VCaP (cell line): ENCODE measurements around the gene EHBP1.

Source experiments
- H3K27ac ChIP-seq: fragments of 450-650 bp; 2 replicates; pipeline ENCODE4 v1.5.1; 2017
- CTCF ChIP-seq: fragments of 450-650 bp; conservative IDR thresholded peaks from 2 replicates; pipeline ENCODE4 v1.5.1; 2017; ENCODE audit warnings: mild to moderate bottlenecking, moderate library complexity

EHBP1 gene

GRCh38 chr2:62919041-62919440 lies 213.5 kb downstream of the EHBP1 start:
- H3K27ac ChIP-seq = no peak overlapping the region
- TF ChIP-seq CTCF = no peak

GRCh38 chr2:62920070-62920469 lies 214.6 kb downstream of the EHBP1 start:
- TF ChIP-seq CTCF = no peak
- H3K27ac ChIP-seq = no peak overlapping the region

GRCh38 chr2:62923242-62923641 lies 217.7 kb downstream of the EHBP1 start:
- H3K27ac ChIP-seq = no peak overlapping the region
- TF ChIP-seq CTCF = no peak

- H3K27ac ChIP-seq = no peak overlapping the region
- no peak for TF ChIP-seq CTCF
Measured at GRCh38 chr2:62923881-62924280, 218.4 kb downstream of the EHBP1 start.

GRCh38 chr2:62928015-62928414 lies 222.5 kb downstream of the EHBP1 start:
- no peak for TF ChIP-seq CTCF
- H3K27ac ChIP-seq = no peak overlapping the region

GRCh38 chr2:62931536-62931935 lies 226.0 kb downstream of the EHBP1 start:
- no peak for TF ChIP-seq CTCF
- H3K27ac ChIP-seq = no peak overlapping the region

- no peak overlapping the region for H3K27ac ChIP-seq
- TF ChIP-seq CTCF = no peak
Measured at GRCh38 chr2:62933398-62933917, 227.9 kb downstream of the EHBP1 start.

GRCh38 chr2:62934517-62934916 lies 229.0 kb downstream of the EHBP1 start:
- no peak for TF ChIP-seq CTCF
- no peak overlapping the region for H3K27ac ChIP-seq
